G401 (cell line): Measurements from ENCODE around the gene TMEFF1. TPM values are rescaled to one million over a fixed set of nuclear protein-coding genes. Genes with fewer than 3 reads are reported as not detected.
A peak's percentile ranks its signal among the peaks of the same experiment; 100 is the strongest.
"Not testable (repeated sequence)": the region's sequence is repeated elsewhere in the genome, so short reads cannot be mapped to it uniquely, and the experiment has no call there.

Experiments
- DNase-seq: peaks from one replicate; pipeline ENCODE4 v3.0.0-alpha.2; 2015; ENCODE audit warnings: low spot score
- in situ Hi-C: cut with HindIII; loops from 2 replicates; pipeline ENCODE4 v1.10.0; 2016; ENCODE audit warnings: low sequenced_read_pairs, mixed read lengths
- total RNA-seq: library from RNA; depleted of rRNA; stranded (reverse); fragments of >200 nt; shearing (Covaris generic); gene quantifications from 2 replicates; pipeline ENCODE4 v1.2.3, GENCODE V29; 2014; rRNA removed

TMEFF1 gene
- 11.8 and 24.6 TPM in 2 replicates for total RNA-seq

GRCh38 chr9:100472788-100473275 is at the start of gene TMEFF1:
Gene TMEFF1 (plus strand): TSS chr9:100473149. CDS start chr9:100473545, 396 bp downstream.
- in situ Hi-C loops: no loop called here
- peak; percentile 21 for DNase-seq

- in situ Hi-C loops: no loop called here
- no peak for DNase-seq
These were observed 47.2 kb upstream of the TMEFF1 start for GRCh38 chr9:100425758-100426157.

GRCh38 chr9:100426189-100426529 is 46.8 kb upstream of the TMEFF1 start:
- no peak for DNase-seq
- in situ Hi-C loops: no loop called here

GRCh38 chr9:100426530-100427365 is 46.2 kb upstream of the TMEFF1 start, which contains the start of gene MSANTD3:
Gene MSANTD3 (plus strand): TSS chr9:100427143. CDS start chr9:100441939, 14,796 bp downstream.
- in situ Hi-C loops: no loop called here
- peak; percentile 59 for DNase-seq

- in situ Hi-C loops: no loop called here
- peak; percentile 91 for DNase-seq
These were observed 45.3 kb upstream of the TMEFF1 start for GRCh38 chr9:100427366-100428263.

DNA sequence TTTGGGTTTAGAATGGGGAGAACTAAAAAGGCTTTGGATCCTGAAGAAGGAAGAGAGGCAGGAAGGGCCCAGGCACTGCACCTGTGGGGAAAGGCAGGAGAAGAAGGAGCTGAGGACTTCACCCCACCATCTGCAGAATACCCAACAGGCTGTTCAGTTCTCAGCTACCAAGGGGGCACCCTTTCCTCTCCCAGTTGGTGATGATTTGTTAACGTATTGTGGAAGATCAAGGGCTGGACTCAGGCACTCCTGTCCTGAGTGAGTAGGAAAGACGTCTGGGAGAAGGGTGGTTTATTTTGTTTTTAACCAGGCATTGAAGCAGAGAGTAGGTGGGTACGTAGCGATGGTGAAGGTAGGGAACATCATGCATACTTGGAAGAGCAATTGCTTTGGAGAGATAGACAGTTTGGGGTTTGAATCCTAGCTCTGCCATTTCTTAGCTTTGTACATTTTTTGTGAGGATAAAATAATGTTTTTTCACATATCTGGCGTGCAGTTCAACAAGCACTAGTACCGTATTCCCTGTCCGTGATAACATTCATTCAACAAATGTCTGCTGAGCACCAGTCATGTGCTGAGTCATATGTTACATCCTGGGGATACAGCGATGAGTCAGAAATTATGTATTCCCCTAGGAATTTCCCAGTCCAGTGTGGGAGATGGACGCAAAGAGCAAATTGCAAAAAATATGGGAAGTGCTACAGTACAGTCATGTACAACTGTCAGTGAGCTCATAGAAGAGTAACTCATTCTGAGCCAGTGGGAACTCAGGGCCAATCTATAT is 43.9 kb upstream of the TMEFF1 start:
- in situ Hi-C loops: no loop called here
- peak; percentile 56 for DNase-seq

DNA sequence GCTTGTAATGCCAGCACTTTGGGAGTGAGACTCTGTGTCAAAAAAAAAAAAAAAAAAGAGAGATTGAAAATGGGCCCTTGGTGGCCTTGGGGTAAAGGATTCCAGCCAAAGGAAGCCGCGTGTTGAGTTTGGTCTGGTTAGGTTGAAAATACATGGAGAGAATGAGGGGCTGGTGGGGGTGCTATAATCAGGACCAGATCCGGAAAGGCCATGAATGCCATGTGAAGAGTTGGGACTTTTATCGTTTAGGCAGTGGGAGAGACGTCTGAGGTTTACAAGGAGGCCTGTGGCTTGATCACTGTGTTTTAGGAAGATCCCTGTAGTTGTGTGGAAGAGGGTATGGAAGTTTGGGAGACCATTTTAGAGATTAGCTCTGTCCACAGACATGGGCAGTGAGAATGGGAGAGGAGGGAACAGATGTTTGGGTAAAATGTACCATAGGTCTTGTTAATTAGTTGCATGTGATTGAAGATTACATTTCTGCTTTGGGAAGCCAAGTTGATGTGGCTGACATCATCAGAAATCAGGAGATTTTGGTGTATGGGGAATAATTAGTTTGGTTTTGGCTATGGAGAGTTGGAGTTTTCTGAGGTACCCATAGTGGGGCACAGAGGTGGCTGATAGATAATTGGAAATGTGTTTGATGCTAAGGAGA is 42.5 kb upstream of the TMEFF1 start:
- in situ Hi-C loops: no loop called here
- DNase-seq: no peak

GRCh38 chr9:100431886-100432285 is 41.1 kb upstream of the TMEFF1 start:
- DNase-seq: no peak
- in situ Hi-C loops: no loop called here

DNA sequence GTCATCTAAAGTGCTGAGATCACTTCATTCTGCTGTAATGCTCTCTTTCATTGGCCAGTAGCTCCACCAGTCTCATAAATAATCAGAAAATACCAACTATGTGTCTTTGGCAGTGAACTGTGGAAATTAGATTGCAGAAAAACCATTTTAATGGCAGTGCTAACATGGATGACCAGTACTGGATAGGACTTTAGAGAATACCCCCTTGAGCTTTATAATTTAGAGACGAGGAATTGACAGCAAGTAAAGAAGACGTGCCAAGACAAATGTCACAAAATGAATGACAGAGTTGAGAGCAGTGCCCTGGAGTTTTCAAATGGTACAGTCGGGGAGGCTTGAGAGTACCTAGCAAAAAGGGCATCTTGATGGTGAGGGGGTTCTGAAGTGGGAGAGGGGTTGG is 40.2 kb upstream of the TMEFF1 start:
- in situ Hi-C loops: no loop called here
- no peak for DNase-seq

DNA sequence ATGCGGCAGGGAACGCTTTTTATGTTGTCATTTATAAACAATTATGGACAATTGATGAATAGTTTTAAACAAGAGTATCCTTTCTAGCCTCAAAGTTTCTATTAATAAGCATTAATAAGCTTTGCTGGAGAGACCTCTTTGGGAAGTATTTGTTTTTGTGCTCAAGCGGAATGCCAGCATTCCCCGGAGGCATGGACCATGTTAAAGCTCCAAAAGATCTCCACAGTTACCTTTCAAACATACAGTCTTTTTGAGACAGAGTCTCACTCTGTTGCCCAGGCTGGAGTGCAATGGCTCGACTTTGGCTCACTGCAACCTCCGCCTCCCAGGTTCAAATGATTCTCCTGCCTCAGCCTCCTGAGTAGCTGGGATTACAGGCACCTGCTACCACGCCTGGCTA is 36.4 kb upstream of the TMEFF1 start:
- no peak for DNase-seq
- in situ Hi-C loops: no loop called here

DNA sequence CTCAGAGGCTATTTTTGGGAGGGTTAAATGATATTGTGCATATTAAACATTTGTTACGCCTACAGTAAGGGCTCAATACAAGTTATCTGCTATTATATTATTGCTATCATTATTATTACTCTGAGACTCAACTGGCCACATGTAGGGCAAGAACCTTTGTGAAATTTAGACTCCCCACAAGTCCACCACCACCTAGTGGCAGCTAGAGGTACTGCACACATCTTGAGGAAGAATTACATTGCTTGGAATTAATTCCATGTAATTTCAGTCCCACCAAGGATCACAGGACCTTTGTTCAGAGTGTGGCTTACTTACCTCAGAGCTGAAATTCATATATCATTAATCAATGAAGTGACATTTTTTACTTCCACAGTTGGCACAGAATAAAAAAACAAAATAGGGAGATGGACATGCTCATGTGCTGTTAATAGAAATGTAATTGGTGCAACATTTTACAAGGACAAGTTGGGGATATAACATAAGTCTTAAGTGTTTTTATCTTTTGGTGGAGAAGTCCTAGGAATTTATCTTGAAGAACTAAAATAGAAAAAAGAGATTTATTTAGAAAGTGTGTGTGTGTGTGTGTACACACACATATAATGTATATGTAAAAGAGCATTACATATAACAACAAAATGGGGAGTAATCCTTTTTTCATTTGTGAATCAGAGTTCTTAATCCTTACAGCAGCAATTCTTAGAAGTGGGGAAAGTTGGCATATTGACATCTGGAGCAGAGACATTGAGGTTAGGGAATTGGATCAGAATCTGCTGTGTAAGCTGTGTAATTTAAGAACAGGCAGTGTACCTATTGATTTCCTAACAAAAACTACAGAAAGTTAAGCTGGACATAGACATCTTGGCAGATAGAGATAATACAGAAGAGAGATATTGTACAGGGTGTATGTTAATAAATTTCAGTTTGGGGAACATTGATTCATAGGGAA is 34.8 kb upstream of the TMEFF1 start:
- in situ Hi-C loops: no loop called here

GRCh38 chr9:100440071-100440470 is 32.9 kb upstream of the TMEFF1 start:
- DNase-seq: no peak
- in situ Hi-C loops: no loop called here

More for the DNA sequence above, 34.8 kb upstream of the TMEFF1 start:
- DNase-seq: peak; percentile 65

- in situ Hi-C loops, DNase-seq: not testable (repeated sequence)
These were observed 32.5 kb upstream of the TMEFF1 start for GRCh38 chr9:100440487-100440886.

DNA sequence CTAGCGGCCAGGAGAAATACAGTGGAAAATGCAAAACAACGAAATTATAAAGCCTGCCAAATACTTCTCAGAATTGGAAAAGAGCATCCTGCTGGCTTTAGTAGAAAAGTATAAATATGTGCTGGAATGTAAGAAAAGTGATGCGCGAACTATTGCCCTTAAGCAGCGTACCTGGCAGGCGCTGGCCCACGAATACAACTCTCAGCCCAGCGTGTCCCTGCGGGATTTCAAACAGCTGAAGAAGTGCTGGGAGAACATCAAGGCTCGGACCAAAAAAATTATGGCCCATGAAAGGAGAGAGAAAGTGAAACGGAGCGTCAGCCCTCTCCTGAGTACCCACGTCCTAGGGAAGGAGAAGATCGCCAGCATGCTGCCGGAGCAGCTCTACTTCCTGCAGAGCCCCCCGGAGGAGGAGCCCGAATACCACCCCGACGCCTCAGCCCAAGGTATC is 31.0 kb upstream of the TMEFF1 start:
- in situ Hi-C loops: no loop called here
- no peak for DNase-seq

GRCh38 chr9:100443781-100444768 is 28.9 kb upstream of the TMEFF1 start:
- in situ Hi-C loops: no loop called here
- no peak for DNase-seq

DNA sequence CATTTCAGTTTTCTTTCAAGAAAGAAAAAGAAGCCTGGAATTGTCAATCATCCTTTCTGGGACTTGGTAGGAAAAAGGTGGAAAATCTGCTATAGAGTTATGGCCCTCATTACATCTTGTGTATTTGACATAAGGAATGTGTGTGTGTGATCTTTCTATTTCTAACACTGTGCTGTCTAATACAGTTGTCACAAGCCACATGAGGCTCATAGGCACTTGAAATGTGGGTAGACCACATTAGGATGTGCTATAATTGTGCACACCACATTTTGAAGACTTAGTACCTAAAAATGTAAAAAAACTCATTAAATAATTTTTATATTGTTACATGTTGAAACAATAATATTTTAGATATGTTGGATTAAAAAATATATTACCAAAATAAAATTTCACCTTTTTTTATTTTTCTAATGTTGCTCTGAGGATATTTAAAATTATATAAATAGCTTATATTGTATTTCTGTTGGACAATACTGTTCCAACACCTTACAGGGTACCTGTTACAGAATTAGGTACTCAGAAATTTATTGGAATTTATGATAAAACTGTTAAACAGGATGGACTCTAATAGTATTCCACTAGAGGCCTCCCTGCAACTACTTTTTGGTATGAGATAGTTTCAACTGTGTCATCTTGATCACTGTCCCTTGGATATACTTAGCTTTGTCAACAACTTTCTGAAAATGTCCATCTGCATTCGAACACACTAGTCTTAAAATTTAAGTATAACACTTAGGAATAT is 27.6 kb upstream of the TMEFF1 start:
- in situ Hi-C loops: no loop called here
- no peak for DNase-seq
